Stimulated activated CD8-positive, alpha-beta memory T cell treated with anti-CD3 and anti-CD28 coated beads, Interleukin-12 subunit alpha, Interleukin-12 subunit beta, amount 100 ng/mL, for 4 hours (primary cell): ENCODE measurements around the gene DOCK11.
"Not testable (repeated sequence)": the region's sequence is repeated elsewhere in the genome, so short reads cannot be mapped to it uniquely, and the experiment has no call there.

Experiments
- DNase-seq: peaks from one replicate; pipeline ENCODE4 v3.0.0-alpha.2; 2020; ENCODE audit warnings: low read depth

Gene DOCK11

DNA sequence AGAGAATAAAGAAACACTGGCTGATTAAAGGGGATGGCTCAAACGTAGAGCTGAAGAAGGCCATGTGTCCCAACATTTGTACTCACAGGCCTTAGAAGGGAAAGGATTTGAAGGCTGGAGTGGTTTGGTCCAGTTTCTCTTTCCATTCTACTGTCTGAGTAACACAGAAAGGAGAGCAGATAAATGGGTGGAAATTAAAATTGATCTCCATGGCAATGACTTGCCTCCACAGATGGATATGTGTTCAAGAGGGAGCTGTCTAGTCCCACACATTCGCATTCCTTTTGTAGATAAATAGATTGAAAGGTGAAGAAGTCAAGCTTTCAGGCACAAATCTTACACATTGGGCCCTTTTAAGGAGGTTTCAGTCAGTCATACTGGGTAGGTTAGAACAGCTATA lies 74.6 kb downstream of the DOCK11 start:
- DNase-seq, result no peak

- DNase-seq, result no peak
Observed at GRCh38 chrX:118571836-118572235, 76.2 kb downstream of the DOCK11 start.

DNA sequence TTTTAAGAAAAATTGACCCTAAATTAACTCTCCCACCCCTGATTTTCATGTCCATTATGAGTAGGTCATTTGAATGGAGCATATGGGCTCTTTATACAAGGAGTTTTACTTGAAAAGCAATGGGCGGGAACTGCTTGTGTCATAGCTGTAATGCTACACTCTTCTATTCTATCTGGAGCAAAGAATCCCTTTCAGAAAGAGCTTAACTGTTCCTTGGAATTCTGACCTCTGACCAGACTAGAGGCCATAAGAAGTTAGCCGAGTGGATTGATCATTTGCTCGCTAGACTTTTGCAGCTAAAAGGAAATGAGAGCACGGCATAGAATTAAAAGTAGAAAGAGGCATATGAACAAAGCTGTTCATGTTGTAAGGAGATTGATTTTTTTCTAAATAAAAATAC lies 79.1 kb downstream of the DOCK11 start:
- DNase-seq, result no peak

GRCh38 chrX:118577041-118577440 lies 81.4 kb downstream of the DOCK11 start:
- no peak for DNase-seq

GRCh38 chrX:118579417-118579816 lies 83.8 kb downstream of the DOCK11 start:
- no peak for DNase-seq

- DNase-seq, result not testable (repeated sequence)
Observed at GRCh38 chrX:118582926-118583325, 87.3 kb downstream of the DOCK11 start.

GRCh38 chrX:118583781-118584180 lies 88.2 kb downstream of the DOCK11 start:
- DNase-seq, result no peak

DNA sequence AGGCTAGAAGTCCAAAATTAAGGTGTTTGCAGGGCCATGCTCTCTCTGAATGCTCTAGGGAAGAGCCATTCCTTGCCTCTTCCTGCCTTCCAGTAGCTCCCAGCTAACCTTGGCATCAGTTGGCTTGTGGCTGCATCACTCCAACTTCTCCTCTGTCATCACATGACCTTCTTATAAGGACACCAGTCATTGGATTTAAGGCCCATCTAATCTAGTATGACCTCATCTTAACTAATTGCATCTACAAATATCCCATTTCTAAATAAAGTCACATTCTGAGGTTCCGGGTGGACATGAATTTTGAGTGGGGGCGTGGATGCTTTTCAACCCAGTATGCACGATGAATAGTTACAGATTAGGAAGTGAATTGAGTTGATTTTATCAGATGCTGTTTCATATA lies 89.7 kb downstream of the DOCK11 start:
- DNase-seq, result no peak

DNA sequence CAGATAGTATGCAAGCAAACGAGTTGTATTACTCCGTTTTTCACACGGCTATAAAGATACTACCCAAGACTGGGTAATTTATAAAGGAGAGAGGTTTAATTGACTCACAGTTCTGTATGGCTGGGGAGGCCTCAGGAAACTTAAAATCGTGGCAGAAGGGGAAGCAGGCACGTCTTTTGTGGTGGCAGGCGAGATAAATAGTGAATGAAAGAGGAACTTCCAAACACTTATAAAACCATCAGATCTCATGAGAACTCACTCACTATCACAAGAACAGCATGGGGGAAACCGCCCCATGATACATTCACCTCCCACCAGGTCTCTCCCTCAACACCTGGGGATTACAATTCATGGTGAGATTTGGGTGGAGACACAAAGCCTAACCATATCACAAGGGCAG lies 90.6 kb downstream of the DOCK11 start:
- not testable (repeated sequence) for DNase-seq

DNA sequence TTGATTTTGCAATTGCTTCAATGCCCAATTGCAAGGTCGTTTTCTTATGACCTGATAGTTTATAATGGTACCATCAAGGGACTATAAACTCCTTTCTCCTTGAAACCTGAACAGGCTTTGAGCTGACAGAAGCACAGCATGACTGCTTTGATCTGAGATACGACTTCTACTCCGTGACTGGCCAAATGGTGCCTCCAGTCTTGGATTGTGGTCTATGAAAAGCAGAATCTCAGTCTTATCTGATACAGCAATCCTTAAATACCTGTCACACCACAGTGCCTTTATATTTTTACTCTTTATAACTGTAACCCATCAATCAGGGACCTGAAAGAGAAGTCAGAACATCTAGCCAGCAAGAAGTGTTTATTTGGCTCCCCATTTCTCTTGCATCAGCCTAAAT lies 93.1 kb downstream of the DOCK11 start:
- DNase-seq, result no peak

- DNase-seq, result no peak
Observed at GRCh38 chrX:118589227-118589626, 93.6 kb downstream of the DOCK11 start.

DNA sequence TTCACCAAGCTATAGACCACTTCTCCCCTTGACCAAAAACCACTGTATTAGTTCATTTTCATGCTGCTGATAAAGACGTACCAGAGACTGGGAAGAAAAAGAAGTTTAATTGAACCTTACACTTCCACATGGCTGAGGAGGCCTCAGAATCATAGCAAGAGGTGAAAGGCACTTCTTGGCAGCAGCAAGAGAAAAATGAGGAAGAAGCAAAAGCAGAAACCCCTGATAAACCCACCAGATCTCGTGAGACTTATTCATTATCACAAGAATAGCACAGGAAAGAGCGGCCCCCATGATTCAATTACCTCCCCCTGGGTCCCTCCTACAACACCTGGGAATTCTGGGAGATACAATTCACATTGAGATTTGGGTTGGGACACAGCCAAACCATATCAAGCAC lies 97.8 kb downstream of the DOCK11 start:
- DNase-seq, result no peak

DNA sequence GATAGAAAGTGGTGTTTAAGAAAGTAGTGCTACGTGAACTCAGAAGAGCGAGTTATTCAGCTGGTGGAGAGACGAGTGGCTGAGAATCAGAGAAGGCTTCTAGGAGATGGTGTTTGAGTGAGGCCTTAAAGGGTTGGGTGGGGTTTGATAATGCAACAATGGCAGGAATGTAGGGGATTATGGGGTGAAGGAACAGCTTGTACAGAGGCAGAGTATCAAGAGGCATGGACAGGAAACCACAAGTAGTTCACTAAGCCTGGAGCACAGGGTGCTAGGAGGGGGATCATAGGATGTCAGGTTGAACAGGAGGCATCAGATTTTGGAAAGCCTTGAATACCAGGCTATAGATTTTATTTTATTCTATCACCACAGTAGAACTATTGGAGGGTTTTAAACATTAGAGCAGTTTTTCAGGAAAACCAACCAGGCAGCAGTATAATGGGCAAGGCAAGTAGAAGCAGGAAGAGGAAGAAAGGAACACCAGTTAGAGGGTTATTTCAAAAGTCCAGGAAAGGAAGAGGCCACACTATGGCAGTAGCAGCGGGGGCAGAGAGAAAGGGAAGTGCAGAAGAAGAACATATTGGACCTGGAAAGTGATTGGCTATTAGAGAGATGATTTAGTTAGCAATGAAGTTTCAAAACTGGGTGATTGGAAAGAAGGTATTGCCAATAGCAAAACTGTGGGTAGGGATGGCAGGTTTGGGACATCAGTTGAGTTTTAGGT lies 99.2 kb downstream of the DOCK11 start:
- no peak for DNase-seq

DNA sequence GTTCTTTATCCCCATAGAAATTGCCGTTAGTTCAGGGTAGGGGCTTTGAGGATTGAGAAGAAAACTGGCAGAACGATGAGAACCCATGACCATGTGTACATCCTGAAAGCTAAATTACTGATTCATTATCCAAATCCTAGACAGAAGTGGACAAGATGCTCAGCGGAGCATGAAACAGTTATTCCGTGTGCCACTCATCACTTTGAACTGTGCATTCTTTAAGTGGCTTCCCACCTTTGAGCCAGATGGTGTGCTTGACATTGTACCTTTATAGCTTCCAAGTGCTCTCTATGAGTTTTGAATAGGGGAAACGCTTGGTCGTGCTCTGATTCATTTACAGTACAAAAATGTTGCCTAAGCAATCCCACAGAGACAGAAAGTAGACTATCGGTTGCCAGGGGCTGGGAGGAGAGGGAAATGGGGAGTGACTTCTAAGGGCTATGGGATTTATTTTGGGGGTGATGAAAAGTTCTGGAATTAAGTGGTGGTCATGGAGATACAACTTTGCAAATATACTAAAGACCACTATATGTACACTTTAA lies 100.0 kb downstream of the DOCK11 start:
- DNase-seq, result no peak

GRCh38 chrX:118596390-118596789 lies 100.8 kb downstream of the DOCK11 start:
- DNase-seq, result no peak

DNA sequence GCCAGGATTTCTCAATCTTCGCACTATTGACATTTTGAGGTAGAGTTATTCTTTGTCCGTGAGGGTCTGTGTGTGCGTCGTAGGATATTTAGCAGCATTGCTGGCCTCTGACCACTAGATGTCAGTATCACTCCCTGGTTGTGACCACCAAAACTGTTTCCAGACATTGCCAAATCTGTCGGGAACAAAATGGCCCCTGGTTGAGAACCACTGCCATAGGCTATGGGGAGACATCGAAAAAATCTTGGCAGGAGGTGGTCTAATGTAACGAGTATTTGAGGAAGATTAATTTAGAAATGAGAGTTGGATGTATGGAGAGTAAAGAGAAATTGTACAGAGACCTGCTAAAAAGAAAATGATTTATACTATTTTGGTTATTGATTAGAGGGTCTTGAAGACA lies 108.4 kb downstream of the DOCK11 start:
- DNase-seq, result no peak

DNA sequence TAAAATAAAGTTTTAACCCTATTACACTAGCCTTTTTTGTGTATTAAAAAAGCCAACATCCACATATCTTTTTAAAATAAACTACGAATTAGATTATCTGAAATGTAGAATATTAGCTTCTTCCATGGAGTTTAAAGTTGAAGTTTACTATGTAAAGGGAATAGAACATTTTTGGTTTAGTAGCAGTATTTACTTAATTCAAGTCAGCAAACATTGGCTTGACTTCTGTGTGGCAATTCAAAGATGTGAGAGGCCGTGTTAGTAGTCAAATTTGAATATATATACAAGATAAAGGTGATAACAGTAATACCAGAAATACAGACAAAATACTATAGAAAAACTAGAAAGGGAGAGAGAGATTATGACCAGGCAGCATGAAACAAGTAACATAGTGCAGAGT lies 116.7 kb downstream of the DOCK11 start:
- no peak for DNase-seq

- no peak for DNase-seq
Observed at GRCh38 chrX:118614150-118614549, 118.5 kb downstream of the DOCK11 start.

GRCh38 chrX:118615141-118615540 lies 119.5 kb downstream of the DOCK11 start:
- DNase-seq, result no peak

DNA sequence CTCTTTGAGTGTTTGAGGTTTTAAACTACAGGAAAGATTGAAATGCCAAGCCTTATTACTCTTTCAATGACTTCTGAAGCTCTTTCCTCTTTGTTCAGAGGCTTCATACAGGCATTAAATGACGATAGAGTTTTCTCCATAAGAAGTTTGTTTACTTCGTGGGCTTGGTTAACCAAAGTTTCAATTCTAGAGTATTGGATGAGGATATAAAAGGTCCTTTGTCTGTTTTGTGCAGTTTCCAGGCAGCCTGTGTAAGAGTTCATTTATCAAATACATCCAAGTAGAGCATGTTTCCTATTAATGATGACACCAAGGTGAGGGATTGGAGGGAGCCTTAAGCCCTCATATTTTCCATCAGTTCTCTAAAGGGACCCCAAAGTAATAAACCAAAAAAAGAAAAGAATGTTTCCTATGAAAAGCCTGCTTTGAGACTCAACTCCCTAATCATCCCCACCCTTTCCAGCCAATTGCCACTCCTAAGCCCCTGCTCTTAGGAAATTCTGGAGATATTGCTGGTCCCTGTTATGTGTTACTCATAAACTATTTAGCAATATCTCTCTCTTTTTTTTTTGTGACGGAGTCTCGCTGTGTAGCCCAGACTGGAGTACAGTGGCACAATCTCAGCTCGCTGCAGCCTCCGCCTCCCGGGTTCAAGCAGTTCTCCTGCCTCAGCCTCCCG lies 125.6 kb downstream of the DOCK11 start:
- no peak for DNase-seq

DNA sequence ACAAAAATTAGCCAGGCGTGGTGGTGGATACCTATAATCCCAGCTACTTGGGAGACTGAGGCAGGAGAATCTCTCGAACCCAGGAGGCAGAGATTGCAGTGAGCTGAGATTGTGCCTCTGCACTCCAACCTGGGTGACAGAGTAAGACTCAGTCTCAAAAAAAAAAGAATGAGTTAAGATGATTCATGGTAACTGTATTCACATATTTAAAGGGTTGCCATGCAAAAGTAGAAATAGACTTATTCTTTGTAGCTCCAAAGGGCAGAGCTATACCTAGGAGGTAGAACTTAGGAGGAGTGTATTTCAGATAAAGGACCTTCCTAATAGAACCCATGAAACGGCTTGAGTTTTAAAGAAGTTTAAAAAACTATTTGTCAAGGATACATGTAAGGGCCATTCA lies 127.4 kb downstream of the DOCK11 start:
- no peak for DNase-seq

- DNase-seq, result no peak
Observed at GRCh38 chrX:118626346-118626745, 130.7 kb downstream of the DOCK11 start.

GRCh38 chrX:118627084-118627758 lies 131.6 kb downstream of the DOCK11 start:
- DNase-seq, result no peak
